ENCODE measurements around the gene ABL2. TPM values are rescaled to one million over a fixed set of nuclear protein-coding genes. Genes with fewer than 3 reads are reported as not detected.

ABL2 gene
- total RNA-seq, 2 experiments from 2014 or later, result 15.8 to 16.4 TPM

DNA sequence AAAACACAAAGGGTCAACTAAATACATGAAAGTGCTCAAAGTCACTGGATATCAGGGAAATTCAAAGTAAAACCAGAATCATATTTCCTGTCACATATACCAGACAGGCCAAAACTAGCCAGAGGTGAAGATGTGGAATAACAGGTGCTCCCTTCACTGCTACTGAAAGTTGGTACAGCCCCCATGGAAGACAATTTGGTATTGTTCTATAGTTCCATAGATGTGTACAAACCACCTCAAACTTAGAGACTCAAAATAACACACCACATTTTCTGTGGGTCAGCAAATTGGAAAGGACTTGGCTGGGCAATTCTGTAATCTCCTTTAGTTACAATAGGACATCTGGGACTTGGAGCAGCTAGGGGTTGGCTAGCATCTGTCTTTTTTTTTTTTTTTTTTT, 39.6 kb upstream of the ABL2 start:
- no peaks in the 10 kb centered on the region for H3K27me3 Mint-ChIP-seq
- POLR2A ChIA-PET, result no interaction called here
- no peak overlapping the region for H3K27ac Mint-ChIP-seq
- TF ChIP-seq, protein P1, sequence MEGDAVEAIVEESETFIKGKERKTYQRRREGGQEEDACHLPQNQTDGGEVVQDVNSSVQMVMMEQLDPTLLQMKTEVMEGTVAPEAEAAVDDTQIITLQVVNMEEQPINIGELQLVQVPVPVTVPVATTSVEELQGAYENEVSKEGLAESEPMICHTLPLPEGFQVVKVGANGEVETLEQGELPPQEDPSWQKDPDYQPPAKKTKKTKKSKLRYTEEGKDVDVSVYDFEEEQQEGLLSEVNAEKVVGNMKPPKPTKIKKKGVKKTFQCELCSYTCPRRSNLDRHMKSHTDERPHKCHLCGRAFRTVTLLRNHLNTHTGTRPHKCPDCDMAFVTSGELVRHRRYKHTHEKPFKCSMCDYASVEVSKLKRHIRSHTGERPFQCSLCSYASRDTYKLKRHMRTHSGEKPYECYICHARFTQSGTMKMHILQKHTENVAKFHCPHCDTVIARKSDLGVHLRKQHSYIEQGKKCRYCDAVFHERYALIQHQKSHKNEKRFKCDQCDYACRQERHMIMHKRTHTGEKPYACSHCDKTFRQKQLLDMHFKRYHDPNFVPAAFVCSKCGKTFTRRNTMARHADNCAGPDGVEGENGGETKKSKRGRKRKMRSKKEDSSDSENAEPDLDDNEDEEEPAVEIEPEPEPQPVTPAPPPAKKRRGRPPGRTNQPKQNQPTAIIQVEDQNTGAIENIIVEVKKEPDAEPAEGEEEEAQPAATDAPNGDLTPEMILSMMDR (IDR thresholded peaks at IDR 0.05), result no peak
- no peaks in the 10 kb centered on the region for H3K9me3 ChIP-seq (ENCODE audit: control insufficient read depth in 1 of 2, insufficient read depth in 1 of 2, low read length in 2 of 2)
- H3K4me1 ChIP-seq (ENCODE audit: insufficient read depth, low read length), result no peaks in the 10 kb centered on the region
- CTCF ChIA-PET, result no interaction called here
- DNase-seq (no peak), ATAC-seq (ENCODE audit: poor library complexity) (no peak)
- H3K27me3 ChIP-seq (ENCODE audit: control insufficient read depth in 1 of 2, insufficient read depth in 2 of 2, low read length in 2 of 2), result no peaks in the 10 kb centered on the region
- H3K4me1 Mint-ChIP-seq (ENCODE audit: low read depth), result no peaks in the 10 kb centered on the region
- H3K9me3 Mint-ChIP-seq, result no peaks in the 10 kb centered on the region
- H3K36me3 Mint-ChIP-seq (ENCODE audit: low read depth), result no peaks in the 10 kb centered on the region
- intact Hi-C loops (cut with DNase I, micrococcal nuclease), result no loop called here
- H3K27ac ChIP-seq (ENCODE audit: low read depth in 1 of 2, low read length in 2 of 2), result no peak overlapping the region
- no peak overlapping the region for H3K4me3 ChIP-seq (ENCODE audit: low read length)
- H3K4me3 Mint-ChIP-seq, result no peak overlapping the region
- H3K36me3 ChIP-seq (ENCODE audit: insufficient read depth, low read length), result no peaks in the 10 kb centered on the region

DNA sequence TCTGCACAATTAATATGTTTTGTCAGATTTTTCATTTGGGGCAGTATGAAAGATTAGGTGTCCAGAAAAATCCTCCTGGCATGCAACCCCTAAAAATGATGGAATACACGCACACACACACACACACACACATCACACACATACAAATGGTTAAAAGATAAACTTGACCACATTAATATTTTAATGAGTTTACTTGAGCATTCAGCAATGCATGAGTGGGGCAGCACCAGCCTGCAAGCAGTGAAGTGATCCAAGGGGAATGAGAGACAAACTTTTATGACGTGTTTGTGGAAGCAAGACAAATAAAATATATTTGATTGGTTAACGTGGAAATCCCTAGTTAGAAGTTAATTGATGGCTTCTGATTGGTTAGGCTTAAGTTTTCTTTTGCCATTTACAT, 35.0 kb upstream of the ABL2 start:
- Histone ChIP-seq H3K27ac (ENCODE audit: low read depth in 1 of 2, low read length in 2 of 2) (no peak overlapping the region), H3K4me3 (ENCODE audit: low read length) (no peak overlapping the region), H3K36me3 (ENCODE audit: insufficient read depth, low read length) (no peaks in the 10 kb centered on the region), H3K9me3 (ENCODE audit: control insufficient read depth in 1 of 2, insufficient read depth in 1 of 2, low read length in 2 of 2) (no peaks in the 10 kb centered on the region), H3K27me3 (ENCODE audit: control insufficient read depth in 1 of 2, insufficient read depth in 2 of 2, low read length in 2 of 2) (no peaks in the 10 kb centered on the region), H3K4me1 (ENCODE audit: insufficient read depth, low read length) (no peaks in the 10 kb centered on the region)
- POLR2A ChIA-PET, result no interaction called here
- no peaks in the 10 kb centered on the region for H3K4me1 Mint-ChIP-seq (ENCODE audit: low read depth)
- CTCF ChIA-PET, result no interaction called here
- TF ChIP-seq, protein P1 (IDR thresholded peaks at IDR 0.05), result no peak
- H3K27ac Mint-ChIP-seq, result no peak overlapping the region
- H3K27me3 Mint-ChIP-seq, result no peaks in the 10 kb centered on the region
- intact Hi-C loops (cut with DNase I, micrococcal nuclease), result no loop called here
- ATAC-seq (ENCODE audit: poor library complexity) (no peak), DNase-seq (no peak)
- H3K4me3 Mint-ChIP-seq, result no peak overlapping the region
- no peaks in the 10 kb centered on the region for H3K9me3 Mint-ChIP-seq
- no peaks in the 10 kb centered on the region for H3K36me3 Mint-ChIP-seq (ENCODE audit: low read depth)

DNA sequence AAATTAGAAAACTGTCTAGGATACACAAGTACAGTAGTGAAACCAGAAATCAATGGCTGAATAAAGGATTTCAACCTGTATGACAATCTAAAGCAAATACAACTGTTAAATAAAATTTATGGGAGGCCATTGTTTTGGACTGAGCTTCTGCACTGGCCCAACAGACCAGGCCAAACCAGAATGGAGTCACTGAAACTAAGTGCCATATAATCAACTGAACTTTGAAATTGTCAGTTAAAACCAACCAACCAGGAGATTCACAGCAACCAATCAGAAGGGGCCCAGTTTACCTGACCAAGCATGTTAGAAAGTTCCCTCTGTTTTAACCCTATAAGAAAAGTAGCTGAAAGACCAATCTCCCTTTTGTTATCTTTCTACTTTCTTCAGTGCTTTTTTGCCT, 33.6 kb upstream of the ABL2 start:
- ATAC-seq (ENCODE audit: poor library complexity) (no peak), DNase-seq (no peak)
- Mint-ChIP-seq H3K36me3 (ENCODE audit: low read depth) (no peaks in the 10 kb centered on the region), H3K27ac (no peak overlapping the region), H3K4me3 (no peak overlapping the region), H3K27me3 (no peaks in the 10 kb centered on the region), H3K4me1 (ENCODE audit: low read depth) (no peaks in the 10 kb centered on the region), H3K9me3 (no peaks in the 10 kb centered on the region)
- TF ChIP-seq, protein P1 (IDR thresholded peaks at IDR 0.05), result no peak
- no peaks in the 10 kb centered on the region for H3K27me3 ChIP-seq (ENCODE audit: control insufficient read depth in 1 of 2, insufficient read depth in 2 of 2, low read length in 2 of 2)
- H3K36me3 ChIP-seq (ENCODE audit: insufficient read depth, low read length), result no peaks in the 10 kb centered on the region
- H3K27ac ChIP-seq (ENCODE audit: low read depth in 1 of 2, low read length in 2 of 2), result no peak overlapping the region
- intact Hi-C loops (cut with DNase I, micrococcal nuclease), result no loop called here
- no peak overlapping the region for H3K4me3 ChIP-seq (ENCODE audit: low read length)
- ChIA-PET POLR2A (no interaction called here), CTCF (no interaction called here)
- no peaks in the 10 kb centered on the region for H3K4me1 ChIP-seq (ENCODE audit: insufficient read depth, low read length)
- H3K9me3 ChIP-seq (ENCODE audit: control insufficient read depth in 1 of 2, insufficient read depth in 1 of 2, low read length in 2 of 2), result no peaks in the 10 kb centered on the region
